Endodermal cell (in vitro differentiated cells): ENCODE results near the gene CD209. TPM values are rescaled to one million over a fixed set of nuclear protein-coding genes. Genes with fewer than 3 reads are reported as not detected.

Source experiments
- DNase-seq: peaks from one replicate; pipeline ENCODE4 v3.0.0-alpha.2; 2017
- H3K27ac ChIP-seq: 2 replicates; pipeline ENCODE4 v1.5.1; 2013; ENCODE audit warnings: mild to moderate bottlenecking, low read depth, low read length, moderate library complexity
- H3K27me3 ChIP-seq: 2 replicates; pipeline ENCODE4 v1.6.1; 2013; ENCODE audit warnings: mild to moderate bottlenecking, low read length, moderate library complexity; ENCODE audit not compliant: insufficient read depth, control insufficient read depth, poor library complexity, severe bottlenecking
- H3K36me3 ChIP-seq: 2 replicates; pipeline ENCODE4 v1.7.0; 2013; ENCODE audit warnings: mild to moderate bottlenecking, low read length, moderate library complexity; ENCODE audit not compliant: control insufficient read depth, insufficient read depth
- H3K4me1 ChIP-seq: one replicate; pipeline ENCODE4 v1.7.0; 2013; ENCODE audit warnings: low read length; ENCODE audit not compliant: control insufficient read depth, insufficient read depth
- H3K4me3 ChIP-seq: 2 replicates; pipeline ENCODE4 v1.5.1; 2013; ENCODE audit warnings: mild to moderate bottlenecking, low read length, moderate library complexity
- H3K9ac ChIP-seq: 2 replicates; pipeline ENCODE4 v1.6.1; 2013; ENCODE audit warnings: mild to moderate bottlenecking, low read length, moderate library complexity; ENCODE audit not compliant: poor library complexity, severe bottlenecking; ENCODE audit errors: extremely low read depth
- H3K9me3 ChIP-seq: 2 replicates; pipeline ENCODE4 v1.6.1; 2013; ENCODE audit warnings: mild to moderate bottlenecking, low read length, moderate library complexity; ENCODE audit not compliant: control insufficient read depth
- H3K27ac Mint-ChIP-seq: 2 replicates; pipeline ENCODE4 v1.8.0; 2020; ENCODE audit warnings: mixed read lengths
- H3K27me3 Mint-ChIP-seq: 2 replicates; pipeline ENCODE4 v1.8.0; 2021; ENCODE audit warnings: mild to moderate bottlenecking, mixed read lengths; ENCODE audit not compliant: insufficient read depth
- H3K36me3 Mint-ChIP-seq: 2 replicates; pipeline ENCODE4 v1.8.0; 2020; ENCODE audit warnings: low read depth, mixed read lengths
- H3K4me1 Mint-ChIP-seq: 2 replicates; pipeline ENCODE4 v1.8.0; 2020; ENCODE audit warnings: mixed read lengths
- H3K4me3 Mint-ChIP-seq: 2 replicates; pipeline ENCODE4 v1.8.0; 2020; ENCODE audit warnings: mild to moderate bottlenecking, moderate library complexity, mixed read lengths
- H3K9me3 Mint-ChIP-seq: 2 replicates; pipeline ENCODE4 v1.8.0; 2020; ENCODE audit warnings: mild to moderate bottlenecking, mixed read lengths
- CTCF ChIP-seq: fragments of 200-600 bp; sonication (generic); conservative IDR thresholded peaks from 2 replicates; pipeline ENCODE4 v1.5.0; 2021; ENCODE audit warnings: antibody characterized with exemption, mild to moderate bottlenecking
- WGBS, 2 experiments: methylation state at CpG; one replicate each; pipeline versions ENCODE4 v1.1.5 to v1.1.7; 2013; ENCODE audit warnings: missing lambda C conversion rate in 2 of 2, mixed read lengths in 1 of 2; ENCODE audit not compliant: insufficient coverage in 1 of 2, insufficient read length in 1 of 2; 5-methylcytosine and 5-hydroxymethylcytosine counted together
- total RNA-seq, 2 donors: library from RNA; stranded (reverse); fragmentation: NEBNext Ultra II Directional in 1 of 2; extraction: Animal tissue kit (Norgen Biotek cat#: 25700) in 1 of 2; gene quantifications; 2 replicates in 1 of 2; 3 replicates in 1 of 2; pipeline ENCODE4 v1.2.1, GENCODE V29; 2021

CD209 gene
- total RNA-seq, 2 donors from 2014 or later: not detected

GRCh38 chr19:7744199-7744786 lies 3.0 kb downstream of the CD209 start:
- no peak for TF ChIP-seq CTCF
- H3K36me3 Mint-ChIP-seq: no peaks in the 10 kb centered on the region

GRCh38 chr19:7743425-7743841 lies 3.9 kb downstream of the CD209 start:
- TF ChIP-seq CTCF: no peak

More at GRCh38 chr19:7744199-7744786, 3.0 kb downstream of the CD209 start:
- H3K27me3 ChIP-seq: peaks cover 10% of the 10 kb centered on the region
- H3K4me1 Mint-ChIP-seq: no peaks in the 10 kb centered on the region
- H3K9me3 ChIP-seq: no peaks in the 10 kb centered on the region
- WGBS, 2 experiments: 62 to 80% methylated on average over 4 to 5 of the region's 5 CpGs
- H3K27ac ChIP-seq: no peak overlapping the region
- H3K9ac ChIP-seq: no peak overlapping the region
- no peaks in the 10 kb centered on the region for H3K4me1 ChIP-seq
- no peak for DNase-seq
- H3K36me3 ChIP-seq: no peaks in the 10 kb centered on the region
- H3K27ac Mint-ChIP-seq: no peak overlapping the region
- H3K9me3 Mint-ChIP-seq: peaks cover 4% of the 10 kb centered on the region
- no peak overlapping the region for H3K4me3 ChIP-seq
- H3K27me3 Mint-ChIP-seq: peaks cover 39% of the 10 kb centered on the region
- H3K4me3 Mint-ChIP-seq: no peak overlapping the region

GRCh38 chr19:7742991-7743390 lies 4.3 kb downstream of the CD209 start:
- no peak overlapping the region for H3K27ac Mint-ChIP-seq

More at GRCh38 chr19:7743425-7743841, 3.9 kb downstream of the CD209 start:
- Histone ChIP-seq H3K9me3 (no peaks in the 10 kb centered on the region), H3K9ac (no peak overlapping the region), H3K4me1 (no peaks in the 10 kb centered on the region), H3K36me3 (no peaks in the 10 kb centered on the region), H3K4me3 (no peak overlapping the region), H3K27ac (no peak overlapping the region), H3K27me3 (peaks cover 10% of the 10 kb centered on the region)
- H3K4me1 Mint-ChIP-seq: no peaks in the 10 kb centered on the region
- no peak for DNase-seq
- 56 to 64% methylated on average over 2 of the region's 2 CpGs for WGBS, 2 experiments
- H3K27ac Mint-ChIP-seq: no peak overlapping the region
- peaks cover 42% of the 10 kb centered on the region for H3K27me3 Mint-ChIP-seq
- no peaks in the 10 kb centered on the region for H3K36me3 Mint-ChIP-seq
- peaks cover 4% of the 10 kb centered on the region for H3K9me3 Mint-ChIP-seq
- H3K4me3 Mint-ChIP-seq: no peak overlapping the region

More at GRCh38 chr19:7742991-7743390, 4.3 kb downstream of the CD209 start:
- no peak for TF ChIP-seq CTCF
- no peaks in the 10 kb centered on the region for H3K36me3 ChIP-seq
- H3K9me3 Mint-ChIP-seq: peaks cover 1% of the 10 kb centered on the region
- H3K4me3 ChIP-seq: no peak overlapping the region
- H3K27me3 Mint-ChIP-seq: peaks cover 43% of the 10 kb centered on the region
- no peaks in the 10 kb centered on the region for H3K4me1 ChIP-seq
- no peak overlapping the region for H3K4me3 Mint-ChIP-seq
- no peak for DNase-seq
- no peak overlapping the region for H3K9ac ChIP-seq
- no peak overlapping the region for H3K27ac ChIP-seq
- H3K9me3 ChIP-seq: no peaks in the 10 kb centered on the region
- H3K36me3 Mint-ChIP-seq: no peaks in the 10 kb centered on the region
- H3K4me1 Mint-ChIP-seq: no peaks in the 10 kb centered on the region
- WGBS, 2 experiments: 74 to 84% methylated on average over 10 to 11 of the region's 11 CpGs
- peaks cover 10% of the 10 kb centered on the region for H3K27me3 ChIP-seq
